Measurements from ENCODE around the gene NRSN1. TPM values are rescaled to one million over a fixed set of nuclear protein-coding genes. Genes with fewer than 3 reads are reported as not detected.

The NRSN1 gene
- total and polyA plus RNA-seq, 7 donors: 0.66 to 5.4 (median 1.7) TPM; not detected in 2

DNA sequence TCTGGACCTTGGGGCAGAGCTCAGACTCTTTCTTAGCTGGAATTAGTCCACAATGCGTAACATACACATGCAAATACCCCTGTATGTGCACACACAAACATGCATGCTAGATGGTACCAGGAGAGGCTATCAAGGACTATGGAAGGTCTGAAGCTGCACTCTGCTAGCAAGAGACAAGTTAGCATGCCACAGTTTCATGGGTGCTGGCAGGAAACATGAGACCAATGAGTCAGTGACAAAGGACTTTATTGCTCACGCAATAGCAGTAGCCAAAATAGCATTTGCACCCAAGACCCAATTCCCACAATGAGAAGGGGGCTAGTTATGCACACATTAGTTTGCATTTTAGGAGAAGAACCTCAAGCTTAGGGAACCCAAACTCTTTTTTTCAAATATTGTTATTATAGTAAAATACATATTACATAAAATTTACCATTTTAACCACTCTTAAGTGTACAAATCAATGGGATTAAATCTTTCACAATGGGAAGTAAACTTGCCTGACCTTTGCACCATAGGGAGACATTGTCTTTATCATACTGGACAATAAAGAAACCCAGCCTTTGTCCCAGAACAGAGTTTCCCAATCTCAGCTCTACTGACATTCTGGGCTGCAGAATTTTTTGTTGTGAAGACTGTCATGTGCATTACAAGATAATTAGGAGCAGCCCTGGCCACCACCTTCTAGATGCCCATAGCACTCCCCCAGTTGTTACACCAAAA lies 69.1 kb downstream of the NRSN1 start:
- TF ChIP-seq, protein P1, sequence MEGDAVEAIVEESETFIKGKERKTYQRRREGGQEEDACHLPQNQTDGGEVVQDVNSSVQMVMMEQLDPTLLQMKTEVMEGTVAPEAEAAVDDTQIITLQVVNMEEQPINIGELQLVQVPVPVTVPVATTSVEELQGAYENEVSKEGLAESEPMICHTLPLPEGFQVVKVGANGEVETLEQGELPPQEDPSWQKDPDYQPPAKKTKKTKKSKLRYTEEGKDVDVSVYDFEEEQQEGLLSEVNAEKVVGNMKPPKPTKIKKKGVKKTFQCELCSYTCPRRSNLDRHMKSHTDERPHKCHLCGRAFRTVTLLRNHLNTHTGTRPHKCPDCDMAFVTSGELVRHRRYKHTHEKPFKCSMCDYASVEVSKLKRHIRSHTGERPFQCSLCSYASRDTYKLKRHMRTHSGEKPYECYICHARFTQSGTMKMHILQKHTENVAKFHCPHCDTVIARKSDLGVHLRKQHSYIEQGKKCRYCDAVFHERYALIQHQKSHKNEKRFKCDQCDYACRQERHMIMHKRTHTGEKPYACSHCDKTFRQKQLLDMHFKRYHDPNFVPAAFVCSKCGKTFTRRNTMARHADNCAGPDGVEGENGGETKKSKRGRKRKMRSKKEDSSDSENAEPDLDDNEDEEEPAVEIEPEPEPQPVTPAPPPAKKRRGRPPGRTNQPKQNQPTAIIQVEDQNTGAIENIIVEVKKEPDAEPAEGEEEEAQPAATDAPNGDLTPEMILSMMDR (IDR thresholded peaks at IDR 0.05): no peak
- no peak for TF ChIP-seq POLR2A (IDR thresholded peaks at IDR 0.05)
- no peak for TF ChIP-seq POLR2AphosphoS5 (IDR thresholded peaks at IDR 0.05)
- TF ChIP-seq EP300 (IDR thresholded peaks at IDR 0.05): no peak
- no peaks in the 10 kb centered on the region for H3K9me3 ChIP-seq
- no peak for DNase-seq
- intact Hi-C loops (cut with DNase I): no loop called here
- H3K4me1 ChIP-seq: no peaks in the 10 kb centered on the region
- no peaks in the 10 kb centered on the region for H3K36me3 ChIP-seq
- H3K27ac ChIP-seq: no peak overlapping the region
- 91% methylated on average over 2 of the region's 2 CpGs for WGBS, 2 donors
- no peaks in the 10 kb centered on the region for H3K27me3 ChIP-seq
- no peak overlapping the region for H3K4me3 ChIP-seq

DNA sequence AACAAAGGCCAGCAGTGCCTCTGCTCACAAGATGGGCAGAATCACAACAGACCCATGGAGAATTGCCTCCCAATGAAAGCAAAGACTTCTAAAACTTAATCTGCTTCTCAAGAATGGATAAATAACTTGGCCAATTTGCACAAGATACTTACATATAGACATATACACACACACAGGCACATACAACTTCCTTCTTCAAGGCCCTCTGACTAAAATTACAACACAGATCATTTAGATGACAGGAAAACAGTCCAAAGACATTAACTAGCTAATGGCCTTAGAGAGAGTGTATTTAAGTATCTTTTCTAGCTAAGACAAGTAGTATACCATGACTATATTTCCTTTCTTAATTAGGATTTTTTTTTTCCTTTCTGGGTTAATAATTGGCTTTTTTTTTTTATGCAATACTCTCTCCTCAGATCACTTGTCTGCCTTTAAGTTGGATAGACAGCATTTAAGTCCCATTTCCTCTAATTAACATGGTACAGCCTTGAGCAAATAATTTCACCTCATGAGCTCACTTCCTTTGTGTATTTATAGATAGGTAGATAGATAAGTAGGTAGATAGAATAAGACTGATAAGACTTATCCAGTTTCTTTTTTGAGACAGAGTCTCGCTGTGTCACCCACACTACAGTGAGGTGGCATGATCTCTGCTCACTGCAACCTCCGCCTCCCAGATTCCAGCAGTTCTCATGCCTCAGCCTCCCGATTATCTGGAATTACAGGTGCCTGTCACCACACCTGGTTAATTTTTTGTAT lies 70.0 kb downstream of the NRSN1 start:
- intact Hi-C loops (cut with DNase I): no loop called here
- H3K27me3 ChIP-seq: no peaks in the 10 kb centered on the region
- no peaks in the 10 kb centered on the region for H3K36me3 ChIP-seq
- 84 to 88% methylated on average over 3 of the region's 3 CpGs for WGBS, 2 donors
- H3K9me3 ChIP-seq: no peaks in the 10 kb centered on the region
- no peaks in the 10 kb centered on the region for H3K4me1 ChIP-seq
- TF ChIP-seq POLR2AphosphoS5 (IDR thresholded peaks at IDR 0.05) (no peak), POLR2A (IDR thresholded peaks at IDR 0.05) (no peak), EP300 (IDR thresholded peaks at IDR 0.05) (no peak)
- TF ChIP-seq, protein P1 (IDR thresholded peaks at IDR 0.05): no peak
- H3K4me3 ChIP-seq: no peak overlapping the region
- no peak overlapping the region for H3K27ac ChIP-seq
- DNase-seq: no peak

Small RNA genes within 50 kb of the gene (small RNA-seq; reads per million reads assigned to genes)
- gene RF00218: 0 to 0.06 (median 0) reads per million in 3 donors

Other genes starting within 250 kb of the NRSN1 start
- gene DCDC2, start 231.8 kb downstream of the NRSN1 start, total RNA-seq: under 1 TPM in 1 of 4 donors, not detected in 3; under 0.01 TPM
- gene DCDC2, start 231.8 kb downstream of the NRSN1 start, polyA plus RNA-seq: 1 to 10 TPM in 1 of 3 donors, under 1 TPM in 2; 0.46 to 1.6 (median 0.60) TPM

All from sigmoid colon (tissue), 7 donors.